LHCN-M2 (cell line): ENCODE measurements around the gene ZNF534. TPM values are rescaled to one million over a fixed set of nuclear protein-coding genes. Genes with fewer than 3 reads are reported as not detected.
"Not testable (repeated sequence)": the region's sequence is repeated elsewhere in the genome, so short reads cannot be mapped to it uniquely, and the experiment has no call there.

Experiments used
- DNase-seq: peaks from one replicate; pipeline ENCODE4 v3.0.0-alpha.2; 2012; ENCODE audit warnings: low read depth
- total RNA-seq: library from RNA; depleted of rRNA; stranded (reverse); fragments of >200 nt; gene quantifications from 2 replicates; pipeline ENCODE4 v1.2.3, GENCODE V29; 2014; rRNA removed

ZNF534 gene
- total RNA-seq, 1 experiment from 2014 or later = not detected

DNA sequence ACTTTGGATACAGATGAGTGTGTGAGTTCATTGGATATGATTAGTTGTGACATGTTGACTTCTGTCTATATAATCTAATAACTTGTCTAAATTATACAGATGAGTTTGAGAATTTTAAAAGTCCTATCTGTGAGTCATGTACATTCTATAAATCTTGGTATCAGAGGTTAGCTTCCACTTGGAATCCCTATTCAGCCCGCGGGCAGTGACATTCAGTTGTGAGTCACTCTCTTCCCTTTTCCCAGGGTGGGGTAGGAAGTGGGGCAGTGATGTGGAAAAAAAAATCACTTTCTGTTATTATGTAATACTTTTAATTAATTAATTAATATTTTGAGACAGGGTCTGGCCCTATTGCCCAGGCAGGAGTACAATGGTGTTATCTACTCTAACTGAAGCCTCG, 65.6 kb downstream of the ZNF534 start:
- no peak for DNase-seq

DNA sequence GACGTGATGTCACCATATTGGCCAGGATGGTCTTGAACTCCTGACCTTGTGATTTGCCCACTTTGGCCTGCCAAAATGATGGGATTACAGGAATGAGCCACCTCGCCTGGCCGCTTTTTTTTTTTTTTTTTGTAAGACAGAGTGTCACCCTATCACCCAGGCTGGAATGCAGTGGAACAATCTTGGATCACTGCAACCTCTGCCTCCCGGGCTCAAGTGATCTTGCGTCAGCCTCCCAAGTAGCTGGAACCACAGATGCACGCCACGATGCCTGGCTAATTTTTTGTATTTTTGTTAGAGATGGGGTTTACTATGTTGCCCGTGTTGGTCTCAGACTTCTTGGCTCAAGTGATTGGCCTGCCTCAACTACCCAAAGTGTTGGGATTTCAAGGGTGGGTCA, 69.6 kb downstream of the ZNF534 start:
- DNase-seq = no peak

DNA sequence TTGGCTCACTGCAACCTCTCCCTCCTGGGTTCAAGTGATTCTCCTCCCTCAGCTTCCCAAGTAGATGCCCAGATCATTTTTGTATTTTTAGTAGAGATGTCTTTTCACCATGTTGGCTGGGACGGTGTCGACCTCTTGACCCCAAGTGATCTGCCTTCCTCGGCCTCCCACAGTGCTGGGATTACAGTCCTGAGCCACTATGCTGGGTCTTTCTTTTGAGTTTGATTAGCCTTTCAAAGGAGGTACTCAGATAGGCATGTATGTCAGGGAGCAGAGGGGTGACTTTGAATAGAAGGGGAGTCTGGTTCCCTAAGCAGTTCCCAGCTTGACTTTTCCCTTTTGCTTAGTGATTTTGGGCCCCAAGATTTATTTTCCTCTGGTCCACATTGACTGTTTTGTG, 71.5 kb downstream of the ZNF534 start:
- not testable (repeated sequence) for DNase-seq

DNA sequence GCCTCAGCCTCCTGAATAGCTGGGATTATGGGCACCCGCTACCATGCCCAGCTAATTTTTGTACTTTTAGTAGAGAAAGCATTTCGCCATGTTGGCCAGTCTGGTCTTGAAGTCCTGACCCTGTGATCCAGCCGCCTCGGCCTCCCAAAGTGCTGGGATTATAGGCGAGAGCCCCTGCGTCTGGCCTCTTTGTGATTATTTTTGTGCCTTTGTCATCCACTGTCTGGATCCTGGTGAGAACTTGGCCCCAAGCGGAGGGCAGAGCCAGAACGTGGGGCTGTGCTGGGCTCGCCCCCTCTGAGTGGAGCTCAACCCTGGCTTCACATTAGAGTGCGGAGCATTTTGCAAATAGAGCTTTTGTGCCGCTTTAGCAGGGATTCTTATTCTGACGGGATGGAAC, 72.0 kb downstream of the ZNF534 start:
- DNase-seq = not testable (repeated sequence)

Other genes starting within 250 kb of the ZNF534 start
- gene PPP2R1A, start 239.1 kb upstream of the ZNF534 start, total RNA-seq = 284 and 301 TPM in 2 replicates
- gene ZNF766, start 159.6 kb upstream of the ZNF534 start, total RNA-seq = 11.0 and 11.9 TPM in 2 replicates
- 8.1 and 11.9 TPM in 2 replicates for gene ZNF480, start 132.0 kb upstream of the ZNF534 start, total RNA-seq
- 1.8 and 2.4 TPM in 2 replicates for gene ZNF610, start 92.9 kb upstream of the ZNF534 start, total RNA-seq
- 19.3 and 23.7 TPM in 2 replicates for gene ZNF880, start 59.2 kb upstream of the ZNF534 start, total RNA-seq
- 13.9 and 14.7 TPM in 2 replicates for gene ZNF528, start 31.3 kb upstream of the ZNF534 start, total RNA-seq
- gene ZNF578, start 24.4 kb downstream of the ZNF534 start, total RNA-seq = 2.0 and 5.6 TPM in 2 replicates
- gene ZNF808, start 98.5 kb downstream of the ZNF534 start, total RNA-seq = 14.7 and 16.1 TPM in 2 replicates
- 6.5 and 8.0 TPM in 2 replicates for gene ZNF701, start 141.1 kb downstream of the ZNF534 start, total RNA-seq
- gene ZNF83, start 209.2 kb downstream of the ZNF534 start, total RNA-seq = 46.2 and 59.2 TPM in 2 replicates